ENCODE data around the gene GFOD2. TPM values are rescaled to one million over a fixed set of nuclear protein-coding genes. Genes with fewer than 3 reads are reported as not detected.

The GFOD2 gene
- 20.0 and 23.6 TPM in 2 replicates for total RNA-seq

GRCh38 chr16:67719048-67719777, at the start of gene GFOD2:
Gene GFOD2, minus strand, starts transcription at chr16:67719316. Its CDS starts 33,601 bp downstream, at chr16:67685715.

GRCh38 chr16:67666559-67667452, 52.3 kb downstream of the GFOD2 start, which contains the start of the genes C16orf86 and ENKD1:
Gene C16orf86, plus strand, starts transcription at chr16:67666814. Its CDS starts 157 bp downstream, at chr16:67666971.
Gene ENKD1, minus strand, starts transcription at chr16:67666750. Its CDS starts 308 bp downstream, at chr16:67666442.

GRCh38 chr16:67660564-67661028, 58.5 kb downstream of the GFOD2 start, which contains the start of gene PARD6A:
Gene PARD6A, plus strand, starts transcription at chr16:67660960. Its CDS starts 79 bp downstream, at chr16:67661039.

GRCh38 chr16:67659675-67660563, 59.2 kb downstream of the GFOD2 start, which contains the start of gene ACD:
Gene ACD, minus strand, starts transcription at chr16:67660260. Its CDS starts 40 bp downstream, at chr16:67660220.

Other genes starting within 250 kb of the GFOD2 start
- 126 and 130 TPM in 2 replicates for gene ATP6V0D1, start 238.2 kb downstream of the GFOD2 start, total RNA-seq
- not detected in 2 replicates for gene AGRP, start 235.8 kb downstream of the GFOD2 start, total RNA-seq
- 22.9 and 30.5 TPM in 2 replicates for gene RIPOR1, start 190.5 kb downstream of the GFOD2 start, total RNA-seq
- gene CTCF, start 156.8 kb downstream of the GFOD2 start, total RNA-seq: 17.7 and 25.5 TPM in 2 replicates
- 0.23 and 0.49 TPM in 2 replicates for gene CARMIL2, start 74.2 kb downstream of the GFOD2 start, total RNA-seq
- gene ACD, start 59.1 kb downstream of the GFOD2 start, total RNA-seq: 38.0 and 42.5 TPM in 2 replicates
- gene PARD6A, start 58.4 kb downstream of the GFOD2 start, total RNA-seq: 3.8 and 3.9 TPM in 2 replicates
- 14.0 and 20.3 TPM in 2 replicates for gene ENKD1, start 52.6 kb downstream of the GFOD2 start, total RNA-seq
- 1.5 and 2.3 TPM in 2 replicates for gene C16orf86, start 52.5 kb downstream of the GFOD2 start, total RNA-seq
- 4.1 and 5.0 TPM in 2 replicates for gene RANBP10, start 87.2 kb upstream of the GFOD2 start, total RNA-seq
- 0.07 and 0.09 TPM in 2 replicates for gene TSNAXIP1, start 87.6 kb upstream of the GFOD2 start, total RNA-seq
- gene THAP11, start 123.0 kb upstream of the GFOD2 start, total RNA-seq: 38.4 and 46.5 TPM in 2 replicates
- gene NUTF2, start 127.6 kb upstream of the GFOD2 start, total RNA-seq: 128 and 387 TPM in 2 replicates
- 20.2 and 23.8 TPM in 2 replicates for gene CENPT, start 128.4 kb upstream of the GFOD2 start, total RNA-seq
- gene EDC4, start 153.7 kb upstream of the GFOD2 start, total RNA-seq: 46.6 and 50.2 TPM in 2 replicates
- 0.60 TPM in 1 of 2 replicates, not detected in the other for gene NRN1L, start 165.6 kb upstream of the GFOD2 start, total RNA-seq
- gene PSKH1, start 173.9 kb upstream of the GFOD2 start, total RNA-seq: 6.4 and 10.9 TPM in 2 replicates
- gene CTRL, start 212.5 kb upstream of the GFOD2 start, total RNA-seq: 1.5 TPM in 1 of 2 replicates, not detected in the other
- gene PSMB10, start 217.5 kb upstream of the GFOD2 start, total RNA-seq: 18.6 and 25.6 TPM in 2 replicates
- gene LCAT, start 224.8 kb upstream of the GFOD2 start, total RNA-seq: 3.4 and 7.1 TPM in 2 replicates
- 34.3 and 43.0 TPM in 2 replicates for gene SLC12A4, start 249.3 kb upstream of the GFOD2 start, total RNA-seq